ENCODE measurements around the gene P2RY6. TPM values are rescaled to one million over a fixed set of nuclear protein-coding genes. Genes with fewer than 3 reads are reported as not detected.

The P2RY6 gene
- polyA plus RNA-seq, 1 donor = 2.4 TPM

DNA sequence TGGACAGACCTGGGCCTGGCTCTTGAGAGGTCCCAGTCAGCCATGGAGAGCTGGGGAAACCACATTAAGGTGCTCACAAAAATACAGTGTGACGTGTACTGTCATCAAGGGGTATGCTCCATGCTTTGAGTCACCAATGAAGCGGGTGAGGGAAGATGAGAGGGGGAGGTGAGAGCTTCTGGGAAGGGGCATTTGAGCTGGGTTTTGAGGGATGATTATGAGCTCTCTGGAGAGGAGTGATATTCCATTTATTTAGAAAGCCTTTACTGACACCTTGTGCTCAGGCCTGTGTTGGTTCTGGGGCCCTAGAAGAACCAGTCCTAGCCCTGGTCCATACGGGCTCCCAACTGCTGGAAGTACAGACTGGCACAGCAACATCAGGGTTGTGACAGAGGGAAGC lies 25.6 kb downstream of the P2RY6 start:
- no peak for DNase-seq

DNA sequence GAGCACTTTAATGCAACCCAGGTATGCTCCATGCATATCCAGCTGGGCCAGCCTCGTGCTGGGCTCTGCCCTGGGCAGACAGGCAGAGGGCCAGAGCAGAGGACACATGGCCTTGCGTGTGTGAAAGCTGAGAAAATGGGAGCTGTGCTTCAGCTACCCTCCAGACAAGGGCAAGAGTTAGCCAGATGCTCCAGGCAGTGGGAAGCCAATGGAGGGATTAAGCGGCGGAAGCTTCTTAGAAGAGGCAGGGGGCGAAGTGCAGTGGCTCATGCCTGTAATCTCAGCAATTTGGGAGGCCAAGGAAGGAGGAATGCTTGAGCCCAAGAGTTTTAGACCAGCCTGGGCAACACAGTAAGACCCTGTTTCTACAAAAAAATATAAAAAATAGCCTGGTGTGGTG lies 26.1 kb downstream of the P2RY6 start:
- DNase-seq = no peak

DNA sequence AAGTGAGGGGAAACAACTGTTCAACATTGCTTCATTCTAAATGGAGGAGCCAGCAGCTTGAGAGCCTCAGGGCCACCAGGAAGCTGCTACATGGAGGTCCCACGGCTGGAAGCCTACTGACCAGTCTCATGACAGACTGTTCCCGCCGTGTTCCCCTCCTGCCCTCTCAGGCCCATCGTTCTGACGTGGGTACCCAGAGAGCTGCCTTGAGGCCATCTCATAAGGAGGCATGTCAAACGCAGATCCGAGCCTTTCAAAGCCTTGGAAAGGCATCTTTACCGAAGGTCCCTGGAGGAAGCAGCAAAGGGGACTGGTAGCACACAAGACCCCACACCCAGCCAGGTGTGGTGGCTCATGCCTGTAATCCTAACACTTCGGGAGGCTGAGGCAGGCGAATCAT lies 27.6 kb downstream of the P2RY6 start:
- DNase-seq = no peak

DNA sequence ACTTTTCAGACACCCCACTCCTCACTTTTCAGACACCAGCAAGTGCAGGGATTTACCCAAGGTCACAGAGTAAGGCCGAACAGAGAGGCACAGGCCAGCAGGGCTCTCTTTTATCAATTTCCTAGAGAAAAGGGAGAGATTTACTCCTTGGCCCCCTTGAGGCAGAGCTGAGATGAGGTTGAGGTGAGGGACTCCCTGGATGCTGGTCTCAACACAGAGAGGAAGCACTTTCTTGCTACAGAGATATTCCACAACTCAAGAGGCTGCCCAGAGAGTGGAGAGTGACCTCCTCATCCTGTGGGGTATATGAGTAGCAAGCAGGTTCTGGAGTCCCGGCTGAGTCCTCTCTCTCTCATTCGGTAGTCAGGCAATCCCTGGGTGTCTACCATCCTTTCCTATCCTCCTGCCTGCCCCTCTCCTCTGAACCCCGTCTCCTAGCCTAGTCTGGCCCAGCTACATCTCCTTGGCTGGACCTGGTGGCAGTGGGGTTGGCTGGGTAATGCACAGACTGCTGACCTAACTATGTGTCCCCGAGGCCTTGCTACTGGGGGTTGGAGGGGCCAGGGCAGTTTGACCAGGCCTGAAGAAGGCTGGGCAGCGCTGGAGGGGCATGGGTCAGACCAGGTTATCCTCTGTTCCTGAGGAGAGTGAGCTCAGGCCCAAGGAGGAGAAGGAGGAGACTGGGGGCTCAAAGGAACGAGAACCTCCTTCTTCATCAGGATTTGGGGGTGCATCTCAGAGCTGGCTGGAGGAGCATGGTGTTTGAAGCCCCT lies 34.1 kb downstream of the P2RY6 start:
- DNase-seq = no peak

DNA sequence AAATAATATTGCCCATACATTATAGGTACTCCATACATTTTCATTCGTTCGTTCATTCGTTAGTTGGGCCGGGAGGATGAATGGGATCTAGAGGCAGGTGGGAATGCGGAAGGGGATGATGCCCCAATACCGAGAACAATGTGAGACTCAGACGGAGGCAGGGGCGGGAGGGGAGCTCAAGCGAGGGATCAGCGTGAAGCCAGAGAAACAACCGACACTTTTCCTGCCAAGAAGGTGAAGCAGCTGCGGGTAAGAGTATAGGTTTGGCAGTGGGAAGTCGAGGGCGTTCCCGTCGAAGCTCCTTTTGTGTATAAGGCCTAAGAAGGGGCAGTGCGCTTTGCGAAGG lies 34.8 kb downstream of the P2RY6 start:
- no peak for DNase-seq

DNA sequence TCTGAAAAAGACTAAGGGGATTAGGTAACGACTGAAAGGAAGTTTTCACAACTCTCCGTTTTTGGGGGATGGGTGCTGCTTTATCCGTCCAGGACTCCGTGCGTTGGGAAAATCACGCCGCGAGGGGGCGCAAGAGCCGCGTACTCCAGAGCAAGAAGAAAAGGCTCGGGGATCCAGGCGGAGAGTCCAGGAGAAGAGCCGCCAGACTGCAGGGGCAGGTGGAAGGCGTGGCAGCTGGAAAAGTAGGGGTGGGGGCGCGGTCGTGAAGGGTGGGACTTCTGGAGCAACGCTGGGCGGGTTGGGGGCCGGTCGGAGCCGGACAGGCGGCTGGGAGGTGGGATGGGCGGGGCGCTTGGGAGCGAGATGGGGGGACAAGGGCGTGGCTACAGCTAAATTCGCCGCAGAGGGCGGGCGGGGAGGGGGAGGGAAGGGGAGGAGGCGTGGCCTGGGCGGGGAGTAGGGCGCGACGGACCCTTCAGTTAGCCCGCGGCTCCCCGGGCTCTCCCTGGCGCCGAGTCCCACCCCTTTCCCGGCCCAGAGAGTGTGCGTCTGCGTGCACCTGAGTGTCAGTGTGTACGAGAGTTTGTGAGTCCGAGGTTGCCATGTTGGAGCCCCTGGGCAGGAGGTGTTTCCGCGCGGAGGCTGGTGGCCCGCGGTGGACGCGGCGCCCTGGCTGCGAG lies 35.3 kb downstream of the P2RY6 start:
- peak; percentile 96 for DNase-seq

DNA sequence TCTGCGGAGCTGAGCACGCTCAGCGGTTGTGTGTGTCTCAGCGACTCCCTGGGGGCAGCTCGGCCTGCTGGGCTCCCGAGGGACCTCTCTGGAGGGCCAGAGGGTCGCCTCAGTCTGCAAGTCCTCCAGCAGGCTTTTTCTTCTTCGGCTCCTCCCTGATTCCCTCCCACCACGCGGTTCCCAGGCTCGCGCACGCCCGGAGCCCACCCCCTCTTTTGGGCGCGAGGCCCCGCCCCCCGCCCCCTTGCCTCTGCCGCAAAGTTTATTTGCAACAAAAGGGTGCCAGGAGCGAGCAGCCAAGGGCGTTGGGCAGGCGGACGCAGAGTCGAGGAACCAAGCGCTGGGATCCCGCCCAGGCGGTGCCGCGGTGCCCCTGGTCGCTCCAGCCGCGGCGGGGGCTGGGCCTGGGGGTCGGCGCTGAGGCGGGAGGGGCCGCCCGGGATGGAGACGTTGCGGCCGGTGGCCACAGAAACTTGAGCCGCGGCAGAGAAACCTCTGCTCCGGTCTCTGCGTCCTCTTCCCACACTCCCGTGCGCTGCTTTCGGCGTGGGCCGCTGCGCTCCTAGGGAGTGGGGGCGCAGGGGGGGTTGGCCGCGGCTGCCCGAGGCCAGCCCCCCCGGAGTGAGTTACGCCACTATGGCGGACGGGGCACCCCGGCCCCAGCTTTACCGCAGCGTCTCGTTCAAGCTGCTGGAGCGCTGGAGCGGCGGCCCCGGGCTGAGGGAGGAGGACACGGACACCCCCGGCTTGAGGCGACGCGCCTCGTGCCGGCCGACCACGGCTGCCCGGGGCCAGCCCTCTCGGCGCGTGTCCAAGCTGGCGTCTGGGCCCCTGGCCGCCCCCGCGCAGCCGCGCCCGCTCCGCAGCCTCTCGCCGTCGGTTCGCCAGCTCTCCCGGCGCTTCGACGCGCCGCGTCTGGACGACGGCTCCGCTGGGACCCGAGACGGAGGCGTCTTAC lies 36.1 kb downstream of the P2RY6 start, which contains the start of gene ARHGEF17:
ARHGEF17 (plus strand) TSS at position 274 of the 958 bp plus-strand sequence; CDS start at position 637, 363 bp downstream.
- DNase-seq = peak; percentile 89

DNA sequence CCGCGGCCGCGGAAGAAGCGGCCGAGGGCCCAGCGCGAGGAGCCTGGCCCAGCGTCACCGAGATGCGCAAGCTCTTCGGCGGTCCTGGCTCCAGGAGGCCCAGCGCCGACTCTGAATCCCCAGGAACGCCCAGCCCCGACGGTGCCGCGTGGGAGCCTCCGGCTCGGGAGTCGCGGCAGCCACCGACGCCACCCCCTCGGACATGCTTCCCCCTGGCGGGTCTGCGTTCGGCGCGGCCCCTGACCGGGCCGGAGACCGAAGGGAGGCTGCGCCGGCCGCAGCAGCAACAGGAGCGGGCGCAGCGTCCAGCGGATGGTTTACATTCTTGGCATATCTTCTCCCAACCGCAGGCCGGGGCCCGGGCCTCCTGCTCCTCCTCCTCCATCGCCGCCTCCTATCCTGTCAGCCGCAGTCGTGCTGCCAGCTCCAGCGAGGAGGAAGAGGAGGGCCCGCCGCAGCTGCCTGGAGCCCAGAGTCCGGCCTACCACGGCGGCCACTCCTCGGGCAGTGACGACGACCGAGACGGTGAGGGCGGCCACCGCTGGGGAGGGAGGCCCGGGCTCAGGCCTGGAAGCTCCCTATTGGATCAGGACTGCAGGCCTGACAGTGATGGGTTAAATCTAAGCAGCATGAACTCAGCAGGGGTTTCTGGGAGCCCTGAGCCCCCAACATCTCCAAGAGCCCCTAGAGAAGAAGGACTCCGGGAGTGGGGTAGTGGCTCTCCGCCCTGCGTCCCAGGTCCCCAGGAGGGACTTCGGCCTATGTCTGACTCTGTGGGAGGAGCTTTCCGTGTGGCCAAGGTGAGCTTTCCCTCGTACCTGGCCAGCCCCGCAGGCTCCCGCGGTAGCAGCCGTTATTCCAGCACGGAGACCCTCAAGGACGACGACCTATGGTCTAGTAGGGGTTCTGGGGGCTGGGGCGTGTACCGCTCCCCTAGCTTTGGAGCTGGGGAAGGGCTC lies 37.1 kb downstream of the P2RY6 start:
- DNase-seq = peak; percentile 89

DNA sequence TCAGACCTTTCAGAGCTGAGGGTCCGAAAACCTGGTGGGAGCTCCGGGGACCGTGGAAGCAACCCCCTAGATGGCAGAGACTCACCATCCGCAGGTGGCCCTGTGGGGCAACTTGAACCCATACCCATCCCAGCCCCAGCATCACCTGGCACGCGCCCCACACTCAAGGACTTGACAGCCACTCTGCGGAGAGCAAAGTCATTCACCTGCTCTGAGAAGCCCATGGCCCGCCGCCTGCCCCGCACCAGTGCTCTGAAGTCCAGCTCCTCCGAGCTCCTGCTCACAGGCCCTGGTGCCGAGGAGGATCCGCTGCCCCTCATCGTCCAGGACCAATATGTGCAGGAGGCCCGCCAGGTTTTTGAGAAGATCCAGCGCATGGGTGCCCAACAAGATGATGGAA lies 37.9 kb downstream of the P2RY6 start:
- no peak for DNase-seq

DNA sequence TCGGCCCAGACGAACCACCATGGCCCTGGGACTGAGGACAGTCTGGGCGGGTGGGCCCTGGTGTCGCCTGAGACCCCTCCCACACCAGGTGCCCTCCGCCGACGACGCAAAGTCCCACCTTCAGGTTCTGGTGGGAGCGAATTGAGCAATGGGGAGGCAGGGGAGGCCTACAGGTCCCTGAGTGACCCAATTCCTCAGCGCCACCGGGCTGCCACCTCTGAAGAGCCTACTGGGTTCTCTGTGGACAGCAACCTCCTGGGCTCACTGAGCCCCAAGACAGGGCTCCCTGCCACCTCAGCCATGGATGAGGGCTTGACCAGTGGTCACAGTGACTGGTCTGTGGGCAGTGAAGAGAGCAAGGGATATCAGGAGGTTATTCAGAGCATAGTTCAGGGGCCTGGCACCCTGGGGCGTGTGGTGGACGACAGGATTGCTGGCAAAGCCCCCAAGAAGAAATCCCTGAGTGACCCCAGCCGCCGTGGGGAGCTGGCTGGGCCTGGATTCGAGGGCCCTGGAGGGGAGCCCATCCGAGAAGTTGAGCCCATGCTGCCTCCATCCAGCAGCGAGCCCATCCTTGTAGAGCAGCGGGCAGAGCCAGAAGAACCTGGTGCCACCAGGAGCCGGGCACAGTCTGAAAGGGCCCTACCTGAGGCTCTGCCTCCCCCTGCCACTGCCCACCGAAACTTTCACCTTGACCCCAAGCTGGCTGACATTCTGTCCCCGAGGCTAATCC lies 38.7 kb downstream of the P2RY6 start:
- DNase-seq = no peak

DNA sequence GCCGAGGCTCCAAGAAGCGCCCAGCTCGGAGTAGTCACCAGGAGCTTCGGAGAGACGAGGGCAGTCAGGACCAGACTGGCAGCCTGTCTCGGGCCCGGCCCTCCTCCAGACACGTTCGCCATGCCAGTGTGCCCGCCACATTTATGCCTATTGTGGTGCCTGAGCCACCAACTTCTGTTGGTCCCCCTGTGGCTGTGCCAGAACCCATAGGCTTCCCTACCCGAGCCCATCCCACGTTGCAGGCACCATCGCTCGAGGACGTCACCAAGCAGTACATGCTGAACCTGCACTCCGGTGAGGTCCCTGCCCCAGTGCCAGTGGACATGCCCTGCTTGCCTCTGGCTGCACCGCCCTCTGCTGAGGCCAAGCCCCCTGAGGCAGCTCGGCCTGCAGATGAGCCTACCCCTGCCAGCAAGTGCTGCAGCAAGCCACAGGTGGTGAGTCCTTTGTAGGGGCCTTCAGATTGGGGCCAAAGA lies 39.3 kb downstream of the P2RY6 start:
- DNase-seq = no peak

DNA sequence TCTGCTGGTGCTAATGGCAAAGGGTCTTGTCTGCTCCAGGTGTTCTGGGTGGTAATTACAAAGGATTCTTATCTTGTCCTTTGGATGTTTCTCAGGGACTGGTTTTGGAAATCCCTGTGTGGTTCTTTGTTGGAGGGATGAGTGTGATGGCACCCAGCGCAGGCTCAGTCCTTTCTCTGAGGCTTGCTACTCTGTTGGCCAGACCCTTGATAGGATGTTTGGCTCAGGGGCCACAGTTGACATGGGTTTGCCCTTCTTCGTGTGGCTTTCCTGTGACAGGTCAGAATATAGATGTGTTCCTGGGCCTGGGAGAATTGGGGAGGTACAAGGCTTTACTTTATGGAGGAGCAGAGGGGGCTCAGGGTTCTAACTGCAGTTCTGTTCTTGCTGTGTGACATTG lies 39.9 kb downstream of the P2RY6 start:
- DNase-seq = no peak

DNA sequence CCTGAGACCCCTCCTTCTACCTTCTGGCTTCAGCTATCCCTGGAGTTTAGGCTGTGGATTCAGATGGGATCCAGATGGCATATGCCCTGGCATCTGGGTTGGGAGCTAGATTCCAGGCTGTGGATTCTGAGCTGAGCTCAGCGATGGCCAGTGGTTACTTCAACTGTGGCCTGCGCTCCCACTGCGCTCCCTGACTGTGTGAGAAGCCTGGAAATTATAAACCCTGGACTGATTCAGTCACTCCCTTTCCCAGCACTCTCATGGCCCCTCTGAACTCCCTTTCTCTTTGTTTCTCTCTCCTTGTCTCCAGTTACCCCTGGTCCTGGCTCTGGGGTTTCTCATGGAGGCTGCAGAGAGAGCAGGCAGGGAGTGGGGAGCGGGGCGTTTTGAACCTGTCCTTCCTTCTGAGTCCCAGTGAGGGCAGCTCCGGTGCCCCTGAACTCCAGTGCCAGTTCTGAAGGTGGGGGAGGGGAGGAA lies 40.8 kb downstream of the P2RY6 start:
- no peak for DNase-seq

DNA sequence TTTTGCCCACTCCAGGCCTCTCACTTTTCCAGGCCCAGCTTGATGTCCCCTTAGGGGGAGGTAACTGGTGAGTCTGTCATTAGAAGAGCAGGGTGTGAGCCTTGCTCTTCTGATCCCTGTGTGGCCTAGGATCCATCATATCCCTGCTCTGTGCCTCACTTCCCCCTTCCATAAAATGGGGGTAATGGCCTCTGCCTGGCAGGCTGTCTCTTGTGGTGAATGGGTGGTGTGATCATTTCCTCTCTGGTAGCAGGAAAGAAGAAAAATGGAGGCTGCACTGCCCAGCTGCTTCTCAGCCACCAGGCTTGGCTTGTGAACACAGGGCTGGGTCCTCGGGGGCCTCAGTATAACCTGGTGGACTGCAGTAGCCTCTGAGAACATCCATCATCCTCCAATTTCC lies 41.5 kb downstream of the P2RY6 start:
- DNase-seq = no peak

DNA sequence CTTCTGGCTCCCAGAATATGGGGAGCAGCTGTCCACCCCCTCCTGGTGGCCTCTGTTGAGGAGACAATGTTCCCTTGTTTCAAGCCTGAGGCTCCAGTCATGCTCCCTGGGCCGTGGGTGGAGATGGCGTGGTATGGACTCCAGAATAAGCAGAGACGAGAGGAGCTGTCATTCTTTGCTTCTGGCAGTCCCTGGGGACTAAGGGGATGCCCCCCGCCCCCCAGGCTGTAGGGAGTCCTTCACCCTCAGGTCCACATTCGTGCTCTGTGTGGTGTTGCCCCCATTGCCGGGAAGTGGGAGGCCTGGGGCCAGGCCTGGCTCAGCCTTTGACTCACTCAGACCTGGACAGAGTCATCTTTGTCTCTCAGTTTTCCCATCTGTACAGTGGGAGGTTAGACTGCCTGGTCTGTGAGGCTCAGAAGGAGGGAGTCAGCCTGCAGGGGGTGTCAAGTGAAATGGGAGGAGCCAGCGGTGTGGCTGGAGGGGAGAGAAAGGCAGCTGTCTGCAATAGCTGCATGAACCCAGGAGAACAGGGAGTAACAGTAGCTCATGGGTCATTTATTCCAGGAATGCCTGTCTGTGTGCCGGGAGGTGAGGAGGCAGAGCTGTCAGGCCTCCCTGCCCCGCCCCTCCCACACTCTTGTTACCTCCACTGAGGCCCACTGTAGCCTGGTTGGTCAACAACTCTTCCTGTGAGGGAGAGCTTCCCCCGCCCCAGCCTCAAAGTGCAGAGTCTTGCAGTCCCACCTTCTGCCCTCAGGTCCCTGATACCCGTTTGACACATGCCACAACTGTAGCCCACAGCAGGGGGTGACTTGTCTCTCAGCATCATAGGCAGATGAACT lies 42.2 kb downstream of the P2RY6 start:
- DNase-seq = no peak

DNA sequence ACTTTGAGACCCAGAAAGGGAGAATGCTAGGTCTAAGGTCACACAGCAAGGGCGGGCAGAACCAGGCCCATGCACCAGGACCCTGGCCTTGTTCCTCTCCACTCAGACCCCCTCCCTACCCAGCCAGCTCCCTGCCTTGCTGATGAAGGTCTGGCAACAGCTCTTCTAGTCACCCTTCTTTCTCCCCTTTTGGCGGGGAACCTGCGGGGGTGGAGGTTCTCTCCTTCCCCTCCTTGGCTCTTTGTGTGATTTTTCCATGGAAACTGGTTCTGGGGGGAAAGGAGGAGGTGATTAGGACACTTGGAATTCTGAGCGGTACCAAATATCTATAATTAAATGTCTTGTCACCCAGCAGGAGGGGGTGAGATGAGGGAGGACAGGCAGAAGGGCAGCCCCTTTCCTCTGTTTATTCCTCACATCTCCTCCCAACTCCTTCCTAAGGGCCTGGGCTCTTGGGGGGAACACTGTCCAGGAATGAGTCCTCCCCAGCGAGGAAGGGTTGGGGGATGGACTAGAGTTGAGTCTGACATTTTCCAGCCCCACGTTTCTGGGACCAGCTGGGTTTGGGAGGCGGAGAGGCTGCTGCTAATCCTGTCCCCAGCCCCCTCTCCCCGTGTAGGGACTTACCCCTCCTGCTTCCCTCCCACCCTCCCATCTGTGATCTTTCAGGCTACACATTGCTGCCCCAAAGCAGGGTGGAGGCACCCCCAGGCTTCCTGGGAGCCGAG lies 43.3 kb downstream of the P2RY6 start:
- no peak for DNase-seq

DNA sequence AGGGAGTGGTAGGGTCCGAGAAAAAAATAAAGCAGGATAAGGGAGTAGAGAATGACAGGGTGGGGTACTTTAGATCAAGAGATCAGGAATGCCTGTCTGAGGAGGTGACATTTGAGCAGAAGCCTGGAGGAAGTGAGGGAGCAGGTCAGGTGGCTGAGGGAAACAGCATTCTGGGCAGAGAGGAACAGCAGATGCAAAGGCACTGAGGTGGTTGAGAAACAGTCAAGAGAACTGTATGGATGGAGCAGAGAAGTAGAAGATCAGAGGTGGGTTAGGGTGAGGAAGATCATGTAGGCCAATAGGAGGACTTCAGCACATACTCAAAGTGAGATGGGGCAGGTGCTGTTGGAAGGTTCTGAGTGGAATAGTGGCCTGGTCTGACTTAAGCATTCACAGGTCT lies 44.3 kb downstream of the P2RY6 start:
- DNase-seq = no peak

DNA sequence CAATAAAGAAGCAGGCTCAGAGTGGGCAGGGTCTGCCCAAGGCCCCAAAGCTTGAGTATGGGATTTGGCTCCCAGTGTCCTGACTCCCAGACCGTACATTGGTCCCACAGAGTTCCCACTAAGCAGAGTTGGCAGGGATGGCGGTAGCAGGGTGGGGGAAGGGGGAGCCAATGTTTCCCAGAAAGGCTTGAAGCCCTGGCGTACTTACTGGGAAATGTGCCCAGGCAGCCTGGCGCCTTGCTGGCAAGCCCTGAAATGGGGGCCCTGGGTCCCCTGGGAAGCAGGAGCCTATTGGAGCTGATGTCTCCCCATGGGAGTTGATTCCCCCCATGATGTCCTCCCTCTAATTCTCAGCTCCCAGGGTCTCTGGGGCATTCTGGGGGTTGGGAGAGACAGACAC lies 45.2 kb downstream of the P2RY6 start:
- DNase-seq = no peak

DNA sequence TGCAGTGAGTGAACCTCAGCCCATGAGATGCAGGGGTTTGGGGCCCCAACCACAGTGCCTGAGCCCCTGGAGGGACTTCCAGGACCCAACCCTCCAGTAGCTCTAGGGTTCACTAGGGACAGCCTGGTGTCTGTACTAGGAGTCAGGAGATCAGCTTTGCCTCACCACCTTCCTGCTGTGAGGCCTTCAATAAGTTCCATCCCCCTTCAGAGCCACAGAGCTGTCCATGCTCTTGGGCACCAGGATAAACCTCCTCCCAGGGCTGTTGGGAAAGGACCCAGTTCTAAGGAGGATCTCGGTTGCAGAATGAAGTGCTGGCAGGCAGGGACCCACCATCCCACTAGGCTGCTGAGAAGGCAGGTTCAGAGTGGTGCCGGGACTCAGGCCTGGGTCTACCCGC lies 45.7 kb downstream of the P2RY6 start:
- no peak for DNase-seq
